Measurements from ENCODE around the gene ASPM.

DNA sequence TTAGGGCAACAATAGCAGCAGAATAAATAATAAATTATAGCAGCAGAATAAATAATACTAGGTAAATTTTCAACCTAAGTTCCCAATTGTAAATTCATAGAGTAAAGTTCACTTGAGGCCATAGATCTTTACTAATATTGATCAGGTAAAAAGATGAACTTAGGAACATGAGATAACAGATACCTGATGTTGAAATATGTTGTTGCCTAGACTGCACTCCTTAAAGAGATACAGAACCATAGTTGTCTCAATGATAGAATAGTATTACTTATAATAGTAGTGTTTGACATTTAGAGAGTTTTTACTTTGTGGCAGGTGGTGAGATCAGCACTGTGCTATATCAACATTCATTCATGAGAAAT lies 79.0 kb downstream of the ASPM start:
- TF ChIP-seq, protein P1, sequence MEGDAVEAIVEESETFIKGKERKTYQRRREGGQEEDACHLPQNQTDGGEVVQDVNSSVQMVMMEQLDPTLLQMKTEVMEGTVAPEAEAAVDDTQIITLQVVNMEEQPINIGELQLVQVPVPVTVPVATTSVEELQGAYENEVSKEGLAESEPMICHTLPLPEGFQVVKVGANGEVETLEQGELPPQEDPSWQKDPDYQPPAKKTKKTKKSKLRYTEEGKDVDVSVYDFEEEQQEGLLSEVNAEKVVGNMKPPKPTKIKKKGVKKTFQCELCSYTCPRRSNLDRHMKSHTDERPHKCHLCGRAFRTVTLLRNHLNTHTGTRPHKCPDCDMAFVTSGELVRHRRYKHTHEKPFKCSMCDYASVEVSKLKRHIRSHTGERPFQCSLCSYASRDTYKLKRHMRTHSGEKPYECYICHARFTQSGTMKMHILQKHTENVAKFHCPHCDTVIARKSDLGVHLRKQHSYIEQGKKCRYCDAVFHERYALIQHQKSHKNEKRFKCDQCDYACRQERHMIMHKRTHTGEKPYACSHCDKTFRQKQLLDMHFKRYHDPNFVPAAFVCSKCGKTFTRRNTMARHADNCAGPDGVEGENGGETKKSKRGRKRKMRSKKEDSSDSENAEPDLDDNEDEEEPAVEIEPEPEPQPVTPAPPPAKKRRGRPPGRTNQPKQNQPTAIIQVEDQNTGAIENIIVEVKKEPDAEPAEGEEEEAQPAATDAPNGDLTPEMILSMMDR (optimal IDR thresholded peaks at IDR 0.05 in 1 of 3, IDR thresholded peaks at IDR 0.05 in 1 of 3, conservative IDR thresholded peaks at IDR 0.05 in 1 of 3; ENCODE audit: extremely low read depth in 1 of 3, insufficient read depth in 2 of 3, low read length in 3 of 3), result no peak
- TF ChIP-seq EZH2 (IDR thresholded peaks at IDR 0.05; ENCODE audit: low read length), result no peak
